ENCODE measurements around the gene SEC61A1. TPM values are rescaled to one million over a fixed set of nuclear protein-coding genes. Genes with fewer than 3 reads are reported as not detected.

SEC61A1 gene
- total RNA-seq, 1 experiment from 2014 or later, result 178 TPM

GRCh38 chr3:128075522-128076482 is 23.6 kb downstream of the SEC61A1 start:
- no peaks in the 10 kb centered on the region for H3K27me3 Mint-ChIP-seq (ENCODE audit: insufficient read depth, unreplicated experiment)
- Histone ChIP-seq H3K27me3 (replicated peaks; ENCODE audit: control insufficient read depth, insufficient read depth, low read length) (no peaks in the 10 kb centered on the region), H3K9me3 (no peaks in the 10 kb centered on the region), H3K4me1 (peaks cover 5% of the 10 kb centered on the region; the same call in 1 of the 2 replicates), H3K36me3 (ENCODE audit: control insufficient read depth, insufficient read depth, low read length) (no peaks in the 10 kb centered on the region; the same call in 1 of the 2 replicates), H3K4me3 (ENCODE audit: low read depth, low read length) (no peak overlapping the region)
- BruUV-seq (replicated peaks), result no TSS peak
- TF ChIP-seq CTCF (IDR thresholded peaks at IDR 0.05; ENCODE audit: insufficient read depth in 1 of 2, low read depth in 1 of 2, low read length in 1 of 2, severe bottlenecking in 1 of 2, unreplicated experiment in 1 of 2), result no peak
- ChIA-PET CTCF (no interaction called here), POLR2A (no interaction called here)
- no peaks in the 10 kb centered on the region for H3K9me3 Mint-ChIP-seq (ENCODE audit: unreplicated experiment)
- no peak overlapping the region for H3K27ac Mint-ChIP-seq (ENCODE audit: unreplicated experiment)
- H3K4me3 Mint-ChIP-seq (ENCODE audit: unreplicated experiment), result no peak overlapping the region
- H3K4me1 Mint-ChIP-seq (ENCODE audit: low read depth, unreplicated experiment), result peaks cover 6% of the 10 kb centered on the region
- H3K36me3 Mint-ChIP-seq (ENCODE audit: insufficient read depth, unreplicated experiment), result peaks cover 51% of the 10 kb centered on the region
- DNase-seq, result no peak
- intact Hi-C loops (cut with micrococcal nuclease; ENCODE audit: unreplicated experiment), result no loop called here

- H3K4me3 ChIP-seq (ENCODE audit: low read depth, low read length), result no peak overlapping the region
- no peaks in the 10 kb centered on the region for H3K9me3 Mint-ChIP-seq (ENCODE audit: unreplicated experiment)
- BruUV-seq (replicated peaks), result no TSS peak
- H3K9me3 ChIP-seq, result no peaks in the 10 kb centered on the region
- no peak overlapping the region for H3K27ac Mint-ChIP-seq (ENCODE audit: unreplicated experiment)
- no peaks in the 10 kb centered on the region; the same call in 1 of the 2 replicates for H3K36me3 ChIP-seq (ENCODE audit: control insufficient read depth, insufficient read depth, low read length)
- H3K36me3 Mint-ChIP-seq (ENCODE audit: insufficient read depth, unreplicated experiment), result peaks cover 42% of the 10 kb centered on the region
- CTCF ChIA-PET, result no interaction called here
- H3K27me3 Mint-ChIP-seq (ENCODE audit: insufficient read depth, unreplicated experiment), result no peaks in the 10 kb centered on the region
- no peak overlapping the region for H3K4me3 Mint-ChIP-seq (ENCODE audit: unreplicated experiment)
- H3K4me1 ChIP-seq, result peaks cover 5% of the 10 kb centered on the region; the same call in 1 of the 2 replicates
- intact Hi-C loops (cut with micrococcal nuclease; ENCODE audit: unreplicated experiment), result no loop called here
- H3K27me3 ChIP-seq (replicated peaks; ENCODE audit: control insufficient read depth, insufficient read depth, low read length), result no peaks in the 10 kb centered on the region
- DNase-seq, result no peak
- peaks cover 6% of the 10 kb centered on the region for H3K4me1 Mint-ChIP-seq (ENCODE audit: low read depth, unreplicated experiment)
- POLR2A ChIA-PET, result no interaction called here
- no peak for TF ChIP-seq CTCF (IDR thresholded peaks at IDR 0.05; ENCODE audit: insufficient read depth in 1 of 2, low read depth in 1 of 2, low read length in 1 of 2, severe bottlenecking in 1 of 2, unreplicated experiment in 1 of 2)
These were observed 24.4 kb downstream of the SEC61A1 start for GRCh38 chr3:128076483-128077201.

GRCh38 chr3:128077202-128077624 is 25.0 kb downstream of the SEC61A1 start:
- Mint-ChIP-seq H3K27ac (ENCODE audit: unreplicated experiment) (no peak overlapping the region), H3K27me3 (ENCODE audit: insufficient read depth, unreplicated experiment) (no peaks in the 10 kb centered on the region), H3K4me3 (ENCODE audit: unreplicated experiment) (no peak overlapping the region), H3K9me3 (ENCODE audit: unreplicated experiment) (no peaks in the 10 kb centered on the region), H3K4me1 (ENCODE audit: low read depth, unreplicated experiment) (peaks cover 6% of the 10 kb centered on the region), H3K36me3 (ENCODE audit: insufficient read depth, unreplicated experiment) (peaks cover 36% of the 10 kb centered on the region)
- peaks cover 5% of the 10 kb centered on the region; the same call in 1 of the 2 replicates for H3K4me1 ChIP-seq
- intact Hi-C loops (cut with micrococcal nuclease; ENCODE audit: unreplicated experiment), result no loop called here
- H3K9me3 ChIP-seq, result no peaks in the 10 kb centered on the region
- CTCF ChIA-PET, result no interaction called here
- H3K27me3 ChIP-seq (replicated peaks; ENCODE audit: control insufficient read depth, insufficient read depth, low read length), result no peaks in the 10 kb centered on the region
- POLR2A ChIA-PET, result no interaction called here
- no peaks in the 10 kb centered on the region; the same call in 1 of the 2 replicates for H3K36me3 ChIP-seq (ENCODE audit: control insufficient read depth, insufficient read depth, low read length)
- no peak for DNase-seq
- TF ChIP-seq CTCF (IDR thresholded peaks at IDR 0.05; ENCODE audit: insufficient read depth in 1 of 2, low read depth in 1 of 2, low read length in 1 of 2, severe bottlenecking in 1 of 2, unreplicated experiment in 1 of 2), result no peak
- no peak overlapping the region for H3K4me3 ChIP-seq (ENCODE audit: low read depth, low read length)
- no TSS peak for BruUV-seq (replicated peaks)
